GM21619 (cell line): ENCODE measurements around the gene FOXL3.

ENCODE experiments used
- ATAC-seq: cut with Tn5 transposase; IDR thresholded peaks from one replicate; pipeline ENCODE4 v1.9.1; 2021; ENCODE audit not compliant: unreplicated experiment

FOXL3 gene

GRCh38 chr7:300546-301290 is 10.7 kb downstream of the FOXL3 start:
- ATAC-seq, result no peak

GRCh38 chr7:301291-302053 is 11.5 kb downstream of the FOXL3 start:
- ATAC-seq, result no peak

GRCh38 chr7:302054-302992 is 12.4 kb downstream of the FOXL3 start:
- ATAC-seq, result no peak

- no peak for ATAC-seq
Observed at GRCh38 chr7:303425-303824, 13.5 kb downstream of the FOXL3 start.

GRCh38 chr7:303884-304573 is 14.1 kb downstream of the FOXL3 start:
- ATAC-seq, result no peak

GRCh38 chr7:304574-305409 is 14.8 kb downstream of the FOXL3 start:
- no peak for ATAC-seq

GRCh38 chr7:305410-306151 is 15.6 kb downstream of the FOXL3 start:
- no peak for ATAC-seq

GRCh38 chr7:307970-308369 is 18.0 kb downstream of the FOXL3 start:
- ATAC-seq, result no peak

- ATAC-seq, result no peak
Observed at GRCh38 chr7:309586-310228, 19.7 kb downstream of the FOXL3 start.

- no peak for ATAC-seq
Observed at GRCh38 chr7:311131-311680, 21.2 kb downstream of the FOXL3 start.

GRCh38 chr7:311796-312195 is 21.8 kb downstream of the FOXL3 start:
- no peak for ATAC-seq

- ATAC-seq, result no peak
Observed at GRCh38 chr7:312424-312823, 22.5 kb downstream of the FOXL3 start.

GRCh38 chr7:314853-315252 is 24.9 kb downstream of the FOXL3 start:
- ATAC-seq, result no peak

GRCh38 chr7:315516-316265 is 25.7 kb downstream of the FOXL3 start:
- ATAC-seq, result no peak

- ATAC-seq, result no peak
Observed at GRCh38 chr7:317643-318405, 27.9 kb downstream of the FOXL3 start.

- ATAC-seq, result no peak
Observed at GRCh38 chr7:318476-318875, 28.5 kb downstream of the FOXL3 start.
